SU-DHL-6 (cell line): ENCODE data around the gene MYPN.

Experiments
- H2AFZ ChIP-seq: fragments of 200-600 bp; sonication (generic); 2 replicates; pipeline ENCODE4 v1.6.1; 2014; ENCODE audit warnings: low read depth, mild to moderate bottlenecking, moderate library complexity, mixed read lengths, antibody characterized with exemption, low read length; ENCODE audit not compliant: severe bottlenecking
- H3F3A ChIP-seq: fragments of 200-600 bp; shearing (Covaris generic); 2 replicates; pipeline ENCODE4 v1.6.0; 2016; ENCODE audit warnings: antibody characterized with exemption, mild to moderate bottlenecking; ENCODE audit not compliant: insufficient read depth
- H3K27ac ChIP-seq: fragments of 200-600 bp; sonication (generic); 2 replicates; pipeline ENCODE4 v1.5.1; 2016; ENCODE audit warnings: low read depth, mild to moderate bottlenecking, low read length, moderate library complexity, mixed read lengths
- H3K27me3 ChIP-seq: fragments of 200-600 bp; sonication (generic), shearing (Covaris generic); 2 replicates; pipeline ENCODE4 v1.6.0; 2014; ENCODE audit warnings: mild to moderate bottlenecking, low read length
- H3K36me3 ChIP-seq: fragments of 200-600 bp; sonication (generic); 2 replicates; pipeline ENCODE4 v1.6.1; 2014; ENCODE audit warnings: mild to moderate bottlenecking, low read length, mixed read lengths
- H3K4me2 ChIP-seq: fragments of 300-600, 200-600 bp; shearing (Covaris generic), sonication (generic); 2 replicates; pipeline ENCODE4 v1.6.0; 2014; ENCODE audit warnings: low read length, low read depth, mild to moderate bottlenecking; ENCODE audit not compliant: poor library complexity, severe bottlenecking
- H3K4me3 ChIP-seq: fragments of 200-600 bp; sonication (generic); 2 replicates; pipeline ENCODE4 v1.5.1; 2014; ENCODE audit warnings: antibody characterized with exemption, low read length, mild to moderate bottlenecking, mixed read lengths; ENCODE audit not compliant: insufficient read depth, poor library complexity, severe bottlenecking
- H3K79me2 ChIP-seq: fragments of 200-600 bp; sonication (generic); 2 replicates; pipeline ENCODE4 v1.6.1; 2014; ENCODE audit warnings: mild to moderate bottlenecking, low read length, moderate library complexity; ENCODE audit not compliant: insufficient read depth
- H3K9ac ChIP-seq: fragments of 200-600 bp; sonication (generic); 2 replicates; pipeline ENCODE4 v1.7.0; 2014; ENCODE audit warnings: mild to moderate bottlenecking, low read length
- H3K9me2 ChIP-seq: fragments of 200-600 bp; sonication (generic); replicated peaks from 2 replicates; pipeline ENCODE4 v1.6.1; 2014; ENCODE audit warnings: low read length; ENCODE audit not compliant: insufficient read depth
- H3K9me3 ChIP-seq: fragments of 200-600 bp; sonication (generic); 2 replicates; pipeline ENCODE4 v1.6.1; 2014; ENCODE audit warnings: low read length, mixed read lengths; ENCODE audit not compliant: insufficient read depth
- H4K20me1 ChIP-seq: fragments of 200-600 bp; sonication (generic); 2 replicates; pipeline ENCODE4 v1.6.1; 2014; ENCODE audit warnings: low read depth, mild to moderate bottlenecking, antibody characterized with exemption, low read length, moderate library complexity, mixed read lengths
- EZH2phosphoT487 ChIP-seq: fragments of 200-600 bp; sonication (generic), shearing (Covaris generic); conservative IDR thresholded peaks from 2 replicates; pipeline ENCODE4 v1.6.1; 2018; ENCODE audit warnings: mild to moderate bottlenecking, antibody characterized with exemption, low read length, moderate library complexity, mixed read lengths
- TF ChIP-seq, protein P1 (sequence below): fragments of 200-600 bp; sonication (generic); IDR thresholded peaks from one replicate; pipeline ENCODE4 v1.5.1; 2017; ENCODE audit warnings: antibody characterized with exemption, mild to moderate bottlenecking, low read length, moderate library complexity; ENCODE audit not compliant: insufficient read depth, poor library complexity, severe bottlenecking

Gene MYPN

DNA sequence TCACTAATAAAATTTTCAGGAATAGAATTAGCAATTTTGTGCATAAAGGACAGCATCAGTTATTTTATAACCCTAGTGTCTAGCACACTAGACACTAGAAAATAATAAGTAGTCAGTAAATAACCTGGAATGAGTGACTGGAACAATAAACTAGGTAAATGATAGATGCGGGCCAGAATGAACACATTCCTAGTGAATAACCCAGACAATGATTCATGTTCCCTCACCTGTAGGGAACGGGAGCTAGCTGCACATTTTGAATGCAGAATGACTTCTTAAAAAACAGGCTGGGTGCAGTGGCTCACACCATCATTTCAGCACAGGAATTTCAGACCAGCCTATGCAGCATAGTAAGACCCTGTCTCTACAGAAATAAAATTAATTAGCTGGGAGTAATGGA is 125.8 kb downstream of the MYPN start:
- no peaks in the 10 kb centered on the region for H4K20me1 ChIP-seq
- no peak overlapping the region for H2AFZ ChIP-seq
- H3K9ac ChIP-seq: no peak overlapping the region
- no peak overlapping the region for H3K4me3 ChIP-seq
- no peak overlapping the region for H3K27ac ChIP-seq
- no peaks in the 10 kb centered on the region for H3K36me3 ChIP-seq
- TF ChIP-seq, protein P1, sequence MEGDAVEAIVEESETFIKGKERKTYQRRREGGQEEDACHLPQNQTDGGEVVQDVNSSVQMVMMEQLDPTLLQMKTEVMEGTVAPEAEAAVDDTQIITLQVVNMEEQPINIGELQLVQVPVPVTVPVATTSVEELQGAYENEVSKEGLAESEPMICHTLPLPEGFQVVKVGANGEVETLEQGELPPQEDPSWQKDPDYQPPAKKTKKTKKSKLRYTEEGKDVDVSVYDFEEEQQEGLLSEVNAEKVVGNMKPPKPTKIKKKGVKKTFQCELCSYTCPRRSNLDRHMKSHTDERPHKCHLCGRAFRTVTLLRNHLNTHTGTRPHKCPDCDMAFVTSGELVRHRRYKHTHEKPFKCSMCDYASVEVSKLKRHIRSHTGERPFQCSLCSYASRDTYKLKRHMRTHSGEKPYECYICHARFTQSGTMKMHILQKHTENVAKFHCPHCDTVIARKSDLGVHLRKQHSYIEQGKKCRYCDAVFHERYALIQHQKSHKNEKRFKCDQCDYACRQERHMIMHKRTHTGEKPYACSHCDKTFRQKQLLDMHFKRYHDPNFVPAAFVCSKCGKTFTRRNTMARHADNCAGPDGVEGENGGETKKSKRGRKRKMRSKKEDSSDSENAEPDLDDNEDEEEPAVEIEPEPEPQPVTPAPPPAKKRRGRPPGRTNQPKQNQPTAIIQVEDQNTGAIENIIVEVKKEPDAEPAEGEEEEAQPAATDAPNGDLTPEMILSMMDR: no peak
- no peak for TF ChIP-seq EZH2phosphoT487
- no peaks in the 10 kb centered on the region for H3K9me2 ChIP-seq
- H3K9me3 ChIP-seq: no peaks in the 10 kb centered on the region
- H3K4me2 ChIP-seq: no peak overlapping the region
- no peaks in the 10 kb centered on the region for H3K27me3 ChIP-seq
- H3F3A ChIP-seq: no peaks in the 10 kb centered on the region
- H3K79me2 ChIP-seq: no peaks in the 10 kb centered on the region

DNA sequence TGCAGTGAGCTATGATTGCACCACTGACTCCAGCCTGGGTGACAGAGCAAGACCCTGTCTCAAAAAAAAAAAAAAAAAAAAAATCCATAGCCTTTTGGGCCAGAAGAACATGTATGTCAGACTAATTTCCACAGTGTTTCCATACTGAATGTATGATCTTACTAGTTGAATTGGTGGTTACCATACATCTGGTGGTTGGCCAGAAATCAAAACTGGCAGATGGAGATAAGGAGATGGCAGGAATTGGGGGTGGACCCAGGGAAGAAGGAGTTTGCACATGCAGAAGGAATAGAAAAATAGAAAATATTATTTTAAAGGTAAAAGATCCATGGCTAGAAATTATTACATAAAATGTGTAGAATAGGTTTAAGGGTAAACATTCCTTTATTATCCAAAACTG is 126.3 kb downstream of the MYPN start:
- Histone ChIP-seq H3K79me2 (no peaks in the 10 kb centered on the region), H3K9me3 (no peaks in the 10 kb centered on the region), H3K36me3 (no peaks in the 10 kb centered on the region), H3K27me3 (no peaks in the 10 kb centered on the region), H3K4me2 (no peak overlapping the region), H3K4me3 (no peak overlapping the region), H3K27ac (no peak overlapping the region), H3F3A (no peaks in the 10 kb centered on the region), H2AFZ (no peak overlapping the region), H4K20me1 (no peaks in the 10 kb centered on the region), H3K9ac (no peak overlapping the region), H3K9me2 (no peaks in the 10 kb centered on the region)
- TF ChIP-seq EZH2phosphoT487: no peak
- TF ChIP-seq, protein P1: no peak

DNA sequence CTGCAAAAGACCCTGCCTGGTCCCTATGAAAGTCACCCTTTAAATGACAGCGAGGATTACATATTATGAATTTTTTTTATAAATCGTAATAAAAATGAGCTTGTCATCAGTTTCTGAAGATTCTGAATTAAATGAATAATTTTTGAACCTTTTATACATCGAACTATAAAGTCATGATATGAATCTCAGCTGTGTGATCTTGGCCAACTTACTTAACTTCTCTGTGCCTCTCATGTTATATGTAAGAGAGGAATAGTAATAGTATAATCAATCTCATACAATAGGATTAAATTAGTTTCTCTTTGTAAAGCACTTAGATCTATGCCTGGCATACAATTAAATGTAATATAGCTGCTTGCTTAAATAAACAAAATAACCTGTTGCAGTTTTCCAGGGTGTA is 127.9 kb downstream of the MYPN start:
- no peaks in the 10 kb centered on the region for H3K27me3 ChIP-seq
- H3K36me3 ChIP-seq: no peaks in the 10 kb centered on the region
- TF ChIP-seq EZH2phosphoT487: no peak
- TF ChIP-seq, protein P1: no peak
- H4K20me1 ChIP-seq: no peaks in the 10 kb centered on the region
- no peak overlapping the region for H2AFZ ChIP-seq
- no peaks in the 10 kb centered on the region for H3K79me2 ChIP-seq
- H3K9me2 ChIP-seq: no peaks in the 10 kb centered on the region
- H3F3A ChIP-seq: no peaks in the 10 kb centered on the region
- no peak overlapping the region for H3K9ac ChIP-seq
- H3K9me3 ChIP-seq: no peaks in the 10 kb centered on the region
- no peak overlapping the region for H3K27ac ChIP-seq
- H3K4me3 ChIP-seq: no peak overlapping the region
- no peak overlapping the region for H3K4me2 ChIP-seq
